Omental fat pad (tissue), 4 donors: ENCODE measurements around the gene SLC6A16. TPM values are rescaled to one million over a fixed set of nuclear protein-coding genes. Genes with fewer than 3 reads are reported as not detected.

Experiments
- ATAC-seq: fragments of 150-250 bp; one replicate; pipeline ENCODE4 v1.9.1; 2016; ENCODE audit warnings: mild to moderate bottlenecking, moderate library complexity; ENCODE audit not compliant: low FRiP score
- DNase-seq: peaks from one replicate; pipeline ENCODE4 v3.0.0-alpha.2; 2019; ENCODE audit warnings: low spot score
- CTCF ChIP-seq, 3 donors: fragments of 450-650 bp; IDR thresholded peaks; one replicate each; pipeline ENCODE4 v1.5.1; 2016 to 2017; ENCODE audit warnings: antibody characterized with exemption in 3 of 3, mild to moderate bottlenecking in 3 of 3, moderate library complexity in 2 of 3
- small RNA-seq: library from RNA; depleted of rRNA; stranded (forward); fragments of <200 nt; gene quantifications from one replicate; pipeline ENCODE3, GENCODE V24; 2016
- total RNA-seq, 4 donors: library from RNA; depleted of rRNA; stranded (reverse); fragments of >200 nt; gene quantifications; one replicate each; pipeline ENCODE4 v1.1.0, GENCODE V29; 2016

The SLC6A16 gene
- total RNA-seq, 4 donors from 2014 or later, result 1.0 to 5.7 (median 1.4) TPM

GRCh38 chr19:49249933-49250332, 75.1 kb downstream of the SLC6A16 start:
- DNase-seq (no peak), ATAC-seq (no peak)
- no peak for TF ChIP-seq CTCF (IDR thresholded peaks at IDR 0.05)

GRCh38 chr19:49247676-49248075, 77.3 kb downstream of the SLC6A16 start:
- no peak for TF ChIP-seq CTCF (IDR thresholded peaks at IDR 0.05)
- no peak for ATAC-seq
- DNase-seq, result no peak

GRCh38 chr19:49244256-49244655, 80.7 kb downstream of the SLC6A16 start:
- no peak for ATAC-seq

GRCh38 chr19:49243726-49244125, 81.3 kb downstream of the SLC6A16 start:
- DNase-seq (no peak), ATAC-seq (no peak)
- TF ChIP-seq CTCF (IDR thresholded peaks at IDR 0.05), result no peak

More at GRCh38 chr19:49244256-49244655, 80.7 kb downstream of the SLC6A16 start:
- no peak for DNase-seq
- no peak for TF ChIP-seq CTCF (IDR thresholded peaks at IDR 0.05)

- no peak for TF ChIP-seq CTCF (IDR thresholded peaks at IDR 0.05)
- DNase-seq (no peak), ATAC-seq (no peak)
Observed at GRCh38 chr19:49243129-49243528, 81.9 kb downstream of the SLC6A16 start.

GRCh38 chr19:49241769-49242168, 83.2 kb downstream of the SLC6A16 start:
- ATAC-seq (no peak), DNase-seq (no peak)
- TF ChIP-seq CTCF (IDR thresholded peaks at IDR 0.05), result no peak

Small RNA genes within 50 kb of the gene (small RNA-seq; reads per million reads assigned to genes)
- not detected for gene MIR4324

Other genes starting within 250 kb of the SLC6A16 start
- 100 to 1,000 TPM; 132 to 314 (median 207) TPM for gene SNRNP70, start 239.7 kb downstream of the SLC6A16 start, total RNA-seq
- 1 to 10 TPM in 3 of 4 donors, not detected in 1; 3.7 to 9.0 (median 3.9) TPM for gene LIN7B, start 210.8 kb downstream of the SLC6A16 start, total RNA-seq
- gene C19orf73, start 206.0 kb downstream of the SLC6A16 start, total RNA-seq, result 1 to 10 TPM; 1.6 to 3.5 (median 2.9) TPM
- 10 to 100 TPM in 1 of 4 donors, 1 to 10 TPM in 3; 1.6 to 11.2 (median 4.1) TPM for gene PPFIA3, start 205.6 kb downstream of the SLC6A16 start, total RNA-seq
- gene HRC, start 169.8 kb downstream of the SLC6A16 start, total RNA-seq, result 10 to 100 TPM in 1 of 4 donors, 1 to 10 TPM in 1, under 1 TPM in 2; 0.74 to 13.1 (median 1.7) TPM
- 10 to 100 TPM in 2 of 4 donors, 1 to 10 TPM in 2; 7.2 to 26.0 (median 10.6) TPM for gene TRPM4, start 167.4 kb downstream of the SLC6A16 start, total RNA-seq
- gene CD37, start 10.2 kb upstream of the SLC6A16 start, total RNA-seq, result 10 to 100 TPM; 10.3 to 43.8 (median 21.5) TPM
- gene TEAD2, start 37.2 kb upstream of the SLC6A16 start, total RNA-seq, result 10 to 100 TPM; 19.9 to 35.0 (median 26.1) TPM
- not detected for gene DKKL1, start 38.7 kb upstream of the SLC6A16 start, total RNA-seq
- gene KASH5, start 63.1 kb upstream of the SLC6A16 start, total RNA-seq, result under 1 TPM in 1 of 4 donors, not detected in 3; 0.56 TPM
- not detected for gene PTH2, start 98.2 kb upstream of the SLC6A16 start, total RNA-seq
- not detected for gene GFY, start 100.2 kb upstream of the SLC6A16 start, total RNA-seq
- gene SLC17A7, start 116.3 kb upstream of the SLC6A16 start, total RNA-seq, result 1 to 10 TPM in 3 of 4 donors, under 1 TPM in 1; 0.48 to 6.3 (median 1.0) TPM
- gene PIH1D1, start 126.6 kb upstream of the SLC6A16 start, total RNA-seq, result 10 to 100 TPM; 52.7 to 87.4 (median 75.7) TPM
- gene ALDH16A1, start 128.0 kb upstream of the SLC6A16 start, total RNA-seq, result 10 to 100 TPM; 20.3 to 48.1 (median 34.6) TPM
- 10 to 100 TPM in 1 of 4 donors, 1 to 10 TPM in 3; 2.3 to 11.2 (median 2.6) TPM for gene FLT3LG, start 149.0 kb upstream of the SLC6A16 start, total RNA-seq
- gene RPL13A, start 162.4 kb upstream of the SLC6A16 start, total RNA-seq, result 1,000 to 10,000 TPM; 2,551 to 3,862 (median 3,160) TPM
- 1,000 to 10,000 TPM; 3,715 to 4,750 (median 4,286) TPM for gene RPS11, start 171.2 kb upstream of the SLC6A16 start, total RNA-seq
- gene FCGRT, start 187.5 kb upstream of the SLC6A16 start, total RNA-seq, result 100 to 1,000 TPM; 314 to 479 (median 337) TPM
- 10 to 100 TPM; 23.7 to 70.1 (median 26.9) TPM for gene RCN3, start 202.8 kb upstream of the SLC6A16 start, total RNA-seq